ENCODE measurements around the gene PPARA. TPM values are rescaled to one million over a fixed set of nuclear protein-coding genes. Genes with fewer than 3 reads are reported as not detected.

PPARA gene
- total RNA-seq, 1 donor from 2014 or later, result 9.3 TPM

- no peak for TF ChIP-seq CTCF (IDR thresholded peaks at IDR 0.05; ENCODE audit: insufficient read depth, low read length, poor library complexity, severe bottlenecking)
- DNase-seq (ENCODE audit: low read depth), result no peak
- Histone ChIP-seq H3K27me3 (ENCODE audit: control insufficient read depth, insufficient read depth, low read length) (no peaks in the 10 kb centered on the region), H3K36me3 (ENCODE audit: control insufficient read depth, insufficient read depth, low read length) (peaks cover 11% of the 10 kb centered on the region), H3K4me3 (ENCODE audit: low read depth, low read length) (no peak overlapping the region)
Observed at GRCh38 chr22:46104170-46104880, 46.0 kb upstream of the PPARA start.

- no peak for TF ChIP-seq CTCF (IDR thresholded peaks at IDR 0.05; ENCODE audit: insufficient read depth, low read length, poor library complexity, severe bottlenecking)
- no peaks in the 10 kb centered on the region for H3K27me3 ChIP-seq (ENCODE audit: control insufficient read depth, insufficient read depth, low read length)
- H3K36me3 ChIP-seq (ENCODE audit: control insufficient read depth, insufficient read depth, low read length), result peaks cover 10% of the 10 kb centered on the region
- no peak for DNase-seq (ENCODE audit: low read depth)
- H3K4me3 ChIP-seq (ENCODE audit: low read depth, low read length), result no peak overlapping the region
Observed at GRCh38 chr22:46104881-46105493, 45.3 kb upstream of the PPARA start.

DNA sequence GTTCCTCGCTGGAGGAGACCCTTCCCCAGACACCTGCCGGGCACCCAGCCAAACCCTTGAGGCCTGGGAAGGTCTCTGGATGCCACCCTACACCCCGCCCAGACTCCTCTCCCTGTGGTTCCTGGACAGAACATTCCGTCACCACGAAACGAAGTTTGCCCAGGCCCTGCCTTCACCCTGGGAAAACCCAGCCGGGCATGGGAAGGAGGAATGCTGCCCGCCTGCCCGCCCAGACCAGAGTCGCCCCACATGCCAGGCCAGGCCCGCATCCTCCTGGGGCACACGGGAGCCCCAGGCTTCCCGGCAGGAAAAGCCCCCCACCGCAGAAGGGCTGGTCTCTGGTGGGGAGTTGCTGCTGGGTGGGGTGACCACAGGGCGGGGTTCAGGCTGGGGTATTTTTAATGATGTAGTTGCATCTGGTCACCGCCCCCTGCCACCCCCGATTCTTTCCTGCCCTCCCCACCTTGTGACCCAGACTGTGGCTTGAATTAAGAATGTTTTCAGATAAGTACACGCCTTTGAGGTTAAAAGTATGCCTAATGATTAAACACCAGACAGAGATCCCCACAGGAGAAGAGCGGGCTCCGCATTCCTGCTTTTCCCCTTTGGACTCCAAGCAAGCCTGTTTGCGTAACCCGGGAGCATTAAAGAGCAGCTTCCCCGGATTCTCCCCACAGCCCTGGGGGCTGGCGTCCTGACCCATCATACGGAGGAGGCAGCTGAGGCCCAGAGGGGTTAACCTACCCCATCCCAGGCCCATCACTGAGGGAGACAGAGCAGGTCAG is 44.6 kb upstream of the PPARA start:
- TF ChIP-seq CTCF (IDR thresholded peaks at IDR 0.05; ENCODE audit: insufficient read depth, low read length, poor library complexity, severe bottlenecking), result no peak
- H3K36me3 ChIP-seq (ENCODE audit: control insufficient read depth, insufficient read depth, low read length), result peaks cover 8% of the 10 kb centered on the region
- H3K27me3 ChIP-seq (ENCODE audit: control insufficient read depth, insufficient read depth, low read length), result no peaks in the 10 kb centered on the region
- DNase-seq (ENCODE audit: low read depth), result peak; percentile 86
- H3K4me3 ChIP-seq (ENCODE audit: low read depth, low read length), result no peak overlapping the region

GRCh38 chr22:46106279-46107022 is 43.9 kb upstream of the PPARA start:
- DNase-seq (ENCODE audit: low read depth), result no peak
- H3K27me3 ChIP-seq (ENCODE audit: control insufficient read depth, insufficient read depth, low read length), result no peaks in the 10 kb centered on the region
- H3K36me3 ChIP-seq (ENCODE audit: control insufficient read depth, insufficient read depth, low read length), result peaks cover 6% of the 10 kb centered on the region
- no peak for TF ChIP-seq CTCF (IDR thresholded peaks at IDR 0.05; ENCODE audit: insufficient read depth, low read length, poor library complexity, severe bottlenecking)
- H3K4me3 ChIP-seq (ENCODE audit: low read depth, low read length), result no peak overlapping the region

GRCh38 chr22:46107089-46107664 is 43.1 kb upstream of the PPARA start:
- no peak overlapping the region for H3K4me3 ChIP-seq (ENCODE audit: low read depth, low read length)
- H3K36me3 ChIP-seq (ENCODE audit: control insufficient read depth, insufficient read depth, low read length), result peaks cover 6% of the 10 kb centered on the region
- TF ChIP-seq CTCF (IDR thresholded peaks at IDR 0.05; ENCODE audit: insufficient read depth, low read length, poor library complexity, severe bottlenecking), result no peak
- no peaks in the 10 kb centered on the region for H3K27me3 ChIP-seq (ENCODE audit: control insufficient read depth, insufficient read depth, low read length)
- DNase-seq (ENCODE audit: low read depth), result no peak

Data from kidney epithelial cell (primary cell).